Adrenal gland (tissue), 12 donors: ENCODE results near the gene NEU3. TPM values are rescaled to one million over a fixed set of nuclear protein-coding genes. Genes with fewer than 3 reads are reported as not detected.

Source experiments
- DNase-seq, 7 donors: peaks; one replicate each; pipeline ENCODE4 v3.0.0-alpha.2; 2019 to 2020
- H3K27ac ChIP-seq, 5 donors: fragments of 200-600 bp; sonication (generic) in 4 of 5; 1 replicate in 3 of 5; 2 replicates in 2 of 5; pipeline versions ENCODE4 v1.5.1 to v1.8.0; 2016 to 2020; ENCODE audit warnings: mild to moderate bottlenecking in 1 of 5
- H3K27me3 ChIP-seq: fragments of 200-600 bp; 2 replicates; pipeline ENCODE4 v1.8.0; 2021
- H3K36me3 ChIP-seq, 2 donors: fragments of 200-600 bp; replicated peaks in 1 of 2; 1 replicate in 1 of 2; 2 replicates in 1 of 2; pipeline versions ENCODE4 v1.5.1 to v1.8.0; 2018 to 2022
- H3K4me1 ChIP-seq, 2 donors: fragments of 200-600 bp; replicated peaks in 1 of 2; 1 replicate in 1 of 2; 2 replicates in 1 of 2; pipeline versions ENCODE4 v1.5.1 to v1.8.0; 2018 to 2021
- H3K4me3 ChIP-seq, 4 donors: fragments of 200-600 bp; sonication (generic) in 3 of 4; one replicate each; pipeline ENCODE4 v1.5.1; 2016 to 2018
- H3K9me3 ChIP-seq, 3 donors: fragments of 200-600 bp; sonication (generic) in 1 of 3; replicated peaks in 1 of 3; 1 replicate in 2 of 3; 2 replicates in 1 of 3; pipeline versions ENCODE4 v1.5.1 to v1.8.0; 2016 to 2021
- CTCF ChIP-seq, 6 experiments: fragments of 450-650 bp in 4 of 6; fragments of 200-600 bp in 2 of 6; sonication (generic) in 1 of 6; IDR thresholded peaks; 1 replicate in 5 of 6; 2 replicates in 1 of 6; pipeline versions ENCODE4 v1.5.1 to v1.8.0; 2016 to 2021; ENCODE audit warnings: antibody characterized with exemption in 6 of 6, mild to moderate bottlenecking in 2 of 6, moderate library complexity in 1 of 6
- POLR2A ChIP-seq, 2 donors: fragments of 450-650 bp; IDR thresholded peaks; one replicate each; pipeline ENCODE4 v1.6.1; 2017; ENCODE audit warnings: antibody characterized with exemption in 2 of 2, mild to moderate bottlenecking in 2 of 2, moderate library complexity in 1 of 2
- WGBS, 4 donors: extraction: QIAGEN DNeasy Blood & Tissue Kit in 2 of 4; methylation state at CpG; one replicate each; pipeline versions ENCODE4 v1.1.5 to v1.1.7; 2013 to 2017; 5-methylcytosine and 5-hydroxymethylcytosine counted together
- intact Hi-C, 2 donors: fragments of 100-400 bp; cut with DNase I; formaldehyde crosslinking; loops; one replicate each; pipeline versions ENCODE4 v1.14.1 to v1.15.0; 2022 to 2023
- polyA plus RNA-seq, 3 donors: library from polyadenylated mRNA; stranded (reverse); fragments of 200-250 nt in 2 of 3; fragments of 350-450 nt in 1 of 3; fragmentation: Illumina TruSeq in 1 of 3; extraction: RNeasy Lipid Tissue Mini Kit (QIAGEN cat#74804) in 1 of 3; gene quantifications; one replicate each; pipeline ENCODE4 v1.2.3, GENCODE V29; 2013 to 2014
- total RNA-seq, 9 donors: library from RNA; depleted of rRNA in 4 of 9; stranded (reverse); fragments of >200 nt in 4 of 9; fragments of 120-200 nt in 1 of 9; fragmentation: NEBNext Ultra II Directional in 1 of 9; extraction: Animal tissue kit (Norgen Biotek cat#: 25700) in 1 of 9; gene quantifications; one replicate each; pipeline versions ENCODE4 v1.1.0 to v1.2.4, GENCODE V29; 2013 to 2023
- donor health status: healthy with polysubstance abuse.
- donor health status: Bipolar disorder and iron deficiency.
- donor health status: DM: yes; HTN: yes; CAD: no.
- donor health status: DM: no; HTN: no; CAD: no.
- donor health status: DM: no; HTN: no; CAD: no.
- donor health status: DM: yes; HTN: yes; CAD: no.

Gene NEU3
- total and polyA plus RNA-seq, 12 donors, result 8.3 to 34.9 (median 19.7) TPM

- WGBS, 4 donors, result 71 to 96% (median 87%) methylated on average over 1 of the region's 1 CpG
- intact Hi-C loops, result no loop called here
- no peaks in the 10 kb centered on the region for H3K4me1 ChIP-seq
These were observed 15.5 kb downstream of the NEU3 start for GRCh38 chr11:75004215-75004614.

GRCh38 chr11:75011357-75011756 lies 22.6 kb downstream of the NEU3 start:
- H3K4me1 ChIP-seq, result peaks cover 13 to 16% of the 10 kb centered on the region in 2 donors
- H3K4me3 ChIP-seq, result no peak overlapping the region
- no peak for TF ChIP-seq POLR2A (IDR thresholded peaks at IDR 0.05)
- TF ChIP-seq CTCF (IDR thresholded peaks at IDR 0.05), result no peak
- WGBS, 4 donors, result 57 to 74% (median 65%) methylated on average over 2 of the region's 2 CpGs
- no peaks in the 10 kb centered on the region for H3K27me3 ChIP-seq
- no peaks in the 10 kb centered on the region for H3K9me3 ChIP-seq
- no peak for DNase-seq
- intact Hi-C loops, result no loop called here
- H3K36me3 ChIP-seq, result peaks cover 0 to 13% of the 10 kb centered on the region in 2 donors
- peak overlapping the region in 2 of 5 donors; percentile 9 to 23 for H3K27ac ChIP-seq

More at GRCh38 chr11:75004215-75004614, 15.5 kb downstream of the NEU3 start:
- no peaks in the 10 kb centered on the region for H3K9me3 ChIP-seq
- no peak for DNase-seq
- TF ChIP-seq POLR2A (IDR thresholded peaks at IDR 0.05) (no peak), CTCF (IDR thresholded peaks at IDR 0.05) (no peak)
- H3K27ac ChIP-seq, result no peak overlapping the region
- H3K36me3 ChIP-seq, result peaks cover 0 to 24% of the 10 kb centered on the region in 2 donors
- no peaks in the 10 kb centered on the region for H3K27me3 ChIP-seq
- H3K4me3 ChIP-seq, result no peak overlapping the region

- H3K27me3 ChIP-seq, result no peaks in the 10 kb centered on the region
- H3K36me3 ChIP-seq, result peaks cover 0 to 8% of the 10 kb centered on the region in 2 donors
- no peak for TF ChIP-seq CTCF (IDR thresholded peaks at IDR 0.05)
- no peak for TF ChIP-seq POLR2A (IDR thresholded peaks at IDR 0.05)
- intact Hi-C loops, result no loop called here
- no peak overlapping the region for H3K4me3 ChIP-seq
- H3K27ac ChIP-seq, result no peak overlapping the region
- 93 to 96% (median 95%) methylated on average over 6 of the region's 6 CpGs for WGBS, 4 donors
- peaks cover 13 to 16% of the 10 kb centered on the region in 2 donors for H3K4me1 ChIP-seq
- DNase-seq, result no peak
- H3K9me3 ChIP-seq, result no peaks in the 10 kb centered on the region
These were observed 23.1 kb downstream of the NEU3 start for GRCh38 chr11:75011872-75012271.

GRCh38 chr11:75013051-75013450 lies 24.3 kb downstream of the NEU3 start:
- DNase-seq, result peak; percentile 72 to 93 (median 88)
- TF ChIP-seq POLR2A (IDR thresholded peaks at IDR 0.05), result no peak
- TF ChIP-seq CTCF (IDR thresholded peaks at IDR 0.05), result no peak
- intact Hi-C loops, result no loop called here
- no peaks in the 10 kb centered on the region for H3K36me3 ChIP-seq
- H3K9me3 ChIP-seq, result no peaks in the 10 kb centered on the region
- peaks cover 13 to 16% of the 10 kb centered on the region in 2 donors for H3K4me1 ChIP-seq
- H3K27ac ChIP-seq, result peak overlapping the region; percentile 43 to 79 (median 75)
- H3K27me3 ChIP-seq, result no peaks in the 10 kb centered on the region
- H3K4me3 ChIP-seq, result no peak overlapping the region
